ENCODE results near the gene HERC3.

- TF ChIP-seq CTCF (IDR thresholded peaks at IDR 0.05) (no peak), EZH2 (IDR thresholded peaks at IDR 0.05; ENCODE audit: borderline replicate concordance, insufficient read depth, low read depth, low read length, poor library complexity, severe bottlenecking) (no peak)
These were observed 5.0 kb upstream of the HERC3 start for GRCh38 chr4:88587306-88587705.
